GM12891 (cell line): ENCODE data around the gene CD300H.

Experiments used
- POLR2A ChIP-seq: IDR thresholded peaks from 2 replicates; pipeline ENCODE4 v1.6.1; 2011; ENCODE audit warnings: low read depth, low read length, control low read depth
- POLR2AphosphoS5 ChIP-seq: IDR thresholded peaks from 2 replicates; pipeline ENCODE4 v1.6.1; 2011; ENCODE audit warnings: low read depth, low read length, control low read depth
- POU2F2 ChIP-seq: IDR thresholded peaks from 2 replicates; pipeline ENCODE4 v1.6.1; 2011; ENCODE audit warnings: low read depth, mild to moderate bottlenecking, control low read depth, low read length, moderate library complexity
- TAF1 ChIP-seq: IDR thresholded peaks from 2 replicates; pipeline ENCODE4 v1.6.1; 2011; ENCODE audit warnings: low read depth, low read length, control low read depth

GRCh38 chr17:74607221-74607620, 39.9 kb upstream of the CD300H start:
- TF ChIP-seq POLR2AphosphoS5, result no peak
- no peak for TF ChIP-seq POLR2A
- no peak for TF ChIP-seq TAF1
- TF ChIP-seq POU2F2, result no peak
